ENCODE measurements around the gene CCDC33. TPM values are rescaled to one million over a fixed set of nuclear protein-coding genes. Genes with fewer than 3 reads are reported as not detected.

Gene CCDC33
- total and polyA plus RNA-seq, 2 experiments from 2014 or later: 2.6 to 2.8 TPM

GRCh38 chr15:74384566-74384880 lies 148.4 kb downstream of the CCDC33 start:
- Mint-ChIP-seq H3K36me3 (ENCODE audit: low read depth) (no peaks in the 10 kb centered on the region), H3K9me3 (no peaks in the 10 kb centered on the region), H3K27me3 (ENCODE audit: insufficient read depth, low read depth, poor library complexity) (peaks cover 9% of the 10 kb centered on the region), H3K4me3 (no peak overlapping the region), H3K27ac (no peak overlapping the region), H3K4me1 (peaks cover 21% of the 10 kb centered on the region)
- Histone ChIP-seq H3K9me2 (ENCODE audit: insufficient read depth) (no peaks in the 10 kb centered on the region), H3K27me3 (ENCODE audit: insufficient read depth) (no peaks in the 10 kb centered on the region), H3K4me3 (no peak overlapping the region), H3K27ac (ENCODE audit: low read depth) (no peak overlapping the region), H4K20me1 (replicated peaks; ENCODE audit: insufficient read depth) (no peaks in the 10 kb centered on the region), H3K4me1 (ENCODE audit: insufficient read depth) (no peaks in the 10 kb centered on the region; the same call in 1 of the 2 replicates), H2AFZ (no peak overlapping the region), H3K79me2 (replicated peaks; ENCODE audit: insufficient read depth) (no peaks in the 10 kb centered on the region), H3K4me2 (no peak overlapping the region), H3K36me3 (ENCODE audit: insufficient read depth) (no peaks in the 10 kb centered on the region), H3F3A (replicated peaks; ENCODE audit: low read depth) (no peaks in the 10 kb centered on the region)
- TF ChIP-seq STAT1 (IDR thresholded peaks at IDR 0.05; ENCODE audit: unreplicated experiment): no peak
- no peak for TF ChIP-seq ZNF331 (CRISPR knock-in tag; IDR thresholded peaks at IDR 0.05; ENCODE audit: low read depth)
- TF ChIP-seq, protein P1, sequence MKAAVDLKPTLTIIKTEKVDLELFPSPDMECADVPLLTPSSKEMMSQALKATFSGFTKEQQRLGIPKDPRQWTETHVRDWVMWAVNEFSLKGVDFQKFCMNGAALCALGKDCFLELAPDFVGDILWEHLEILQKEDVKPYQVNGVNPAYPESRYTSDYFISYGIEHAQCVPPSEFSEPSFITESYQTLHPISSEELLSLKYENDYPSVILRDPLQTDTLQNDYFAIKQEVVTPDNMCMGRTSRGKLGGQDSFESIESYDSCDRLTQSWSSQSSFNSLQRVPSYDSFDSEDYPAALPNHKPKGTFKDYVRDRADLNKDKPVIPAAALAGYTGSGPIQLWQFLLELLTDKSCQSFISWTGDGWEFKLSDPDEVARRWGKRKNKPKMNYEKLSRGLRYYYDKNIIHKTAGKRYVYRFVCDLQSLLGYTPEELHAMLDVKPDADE (IDR thresholded peaks at IDR 0.05): no peak
- TF ChIP-seq ZNF114 (CRISPR knock-in tag; IDR thresholded peaks at IDR 0.05): no peak
- TF ChIP-seq JUNB (IDR thresholded peaks at IDR 0.05; ENCODE audit: unreplicated experiment): no peak
- TF ChIP-seq, protein P2, sequence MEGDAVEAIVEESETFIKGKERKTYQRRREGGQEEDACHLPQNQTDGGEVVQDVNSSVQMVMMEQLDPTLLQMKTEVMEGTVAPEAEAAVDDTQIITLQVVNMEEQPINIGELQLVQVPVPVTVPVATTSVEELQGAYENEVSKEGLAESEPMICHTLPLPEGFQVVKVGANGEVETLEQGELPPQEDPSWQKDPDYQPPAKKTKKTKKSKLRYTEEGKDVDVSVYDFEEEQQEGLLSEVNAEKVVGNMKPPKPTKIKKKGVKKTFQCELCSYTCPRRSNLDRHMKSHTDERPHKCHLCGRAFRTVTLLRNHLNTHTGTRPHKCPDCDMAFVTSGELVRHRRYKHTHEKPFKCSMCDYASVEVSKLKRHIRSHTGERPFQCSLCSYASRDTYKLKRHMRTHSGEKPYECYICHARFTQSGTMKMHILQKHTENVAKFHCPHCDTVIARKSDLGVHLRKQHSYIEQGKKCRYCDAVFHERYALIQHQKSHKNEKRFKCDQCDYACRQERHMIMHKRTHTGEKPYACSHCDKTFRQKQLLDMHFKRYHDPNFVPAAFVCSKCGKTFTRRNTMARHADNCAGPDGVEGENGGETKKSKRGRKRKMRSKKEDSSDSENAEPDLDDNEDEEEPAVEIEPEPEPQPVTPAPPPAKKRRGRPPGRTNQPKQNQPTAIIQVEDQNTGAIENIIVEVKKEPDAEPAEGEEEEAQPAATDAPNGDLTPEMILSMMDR (conservative IDR thresholded peaks at IDR 0.05; ENCODE audit: low read depth in 2 of 2): no peak
- no peak for TF ChIP-seq REST (IDR thresholded peaks at IDR 0.05; ENCODE audit: unreplicated experiment)
- no peak for TF ChIP-seq EZH2phosphoT487 (IDR thresholded peaks at IDR 0.05; ENCODE audit: unreplicated experiment)
- TF ChIP-seq NANOG (IDR thresholded peaks at IDR 0.05; ENCODE audit: borderline replicate concordance): no peak
- TF ChIP-seq, protein P3, sequence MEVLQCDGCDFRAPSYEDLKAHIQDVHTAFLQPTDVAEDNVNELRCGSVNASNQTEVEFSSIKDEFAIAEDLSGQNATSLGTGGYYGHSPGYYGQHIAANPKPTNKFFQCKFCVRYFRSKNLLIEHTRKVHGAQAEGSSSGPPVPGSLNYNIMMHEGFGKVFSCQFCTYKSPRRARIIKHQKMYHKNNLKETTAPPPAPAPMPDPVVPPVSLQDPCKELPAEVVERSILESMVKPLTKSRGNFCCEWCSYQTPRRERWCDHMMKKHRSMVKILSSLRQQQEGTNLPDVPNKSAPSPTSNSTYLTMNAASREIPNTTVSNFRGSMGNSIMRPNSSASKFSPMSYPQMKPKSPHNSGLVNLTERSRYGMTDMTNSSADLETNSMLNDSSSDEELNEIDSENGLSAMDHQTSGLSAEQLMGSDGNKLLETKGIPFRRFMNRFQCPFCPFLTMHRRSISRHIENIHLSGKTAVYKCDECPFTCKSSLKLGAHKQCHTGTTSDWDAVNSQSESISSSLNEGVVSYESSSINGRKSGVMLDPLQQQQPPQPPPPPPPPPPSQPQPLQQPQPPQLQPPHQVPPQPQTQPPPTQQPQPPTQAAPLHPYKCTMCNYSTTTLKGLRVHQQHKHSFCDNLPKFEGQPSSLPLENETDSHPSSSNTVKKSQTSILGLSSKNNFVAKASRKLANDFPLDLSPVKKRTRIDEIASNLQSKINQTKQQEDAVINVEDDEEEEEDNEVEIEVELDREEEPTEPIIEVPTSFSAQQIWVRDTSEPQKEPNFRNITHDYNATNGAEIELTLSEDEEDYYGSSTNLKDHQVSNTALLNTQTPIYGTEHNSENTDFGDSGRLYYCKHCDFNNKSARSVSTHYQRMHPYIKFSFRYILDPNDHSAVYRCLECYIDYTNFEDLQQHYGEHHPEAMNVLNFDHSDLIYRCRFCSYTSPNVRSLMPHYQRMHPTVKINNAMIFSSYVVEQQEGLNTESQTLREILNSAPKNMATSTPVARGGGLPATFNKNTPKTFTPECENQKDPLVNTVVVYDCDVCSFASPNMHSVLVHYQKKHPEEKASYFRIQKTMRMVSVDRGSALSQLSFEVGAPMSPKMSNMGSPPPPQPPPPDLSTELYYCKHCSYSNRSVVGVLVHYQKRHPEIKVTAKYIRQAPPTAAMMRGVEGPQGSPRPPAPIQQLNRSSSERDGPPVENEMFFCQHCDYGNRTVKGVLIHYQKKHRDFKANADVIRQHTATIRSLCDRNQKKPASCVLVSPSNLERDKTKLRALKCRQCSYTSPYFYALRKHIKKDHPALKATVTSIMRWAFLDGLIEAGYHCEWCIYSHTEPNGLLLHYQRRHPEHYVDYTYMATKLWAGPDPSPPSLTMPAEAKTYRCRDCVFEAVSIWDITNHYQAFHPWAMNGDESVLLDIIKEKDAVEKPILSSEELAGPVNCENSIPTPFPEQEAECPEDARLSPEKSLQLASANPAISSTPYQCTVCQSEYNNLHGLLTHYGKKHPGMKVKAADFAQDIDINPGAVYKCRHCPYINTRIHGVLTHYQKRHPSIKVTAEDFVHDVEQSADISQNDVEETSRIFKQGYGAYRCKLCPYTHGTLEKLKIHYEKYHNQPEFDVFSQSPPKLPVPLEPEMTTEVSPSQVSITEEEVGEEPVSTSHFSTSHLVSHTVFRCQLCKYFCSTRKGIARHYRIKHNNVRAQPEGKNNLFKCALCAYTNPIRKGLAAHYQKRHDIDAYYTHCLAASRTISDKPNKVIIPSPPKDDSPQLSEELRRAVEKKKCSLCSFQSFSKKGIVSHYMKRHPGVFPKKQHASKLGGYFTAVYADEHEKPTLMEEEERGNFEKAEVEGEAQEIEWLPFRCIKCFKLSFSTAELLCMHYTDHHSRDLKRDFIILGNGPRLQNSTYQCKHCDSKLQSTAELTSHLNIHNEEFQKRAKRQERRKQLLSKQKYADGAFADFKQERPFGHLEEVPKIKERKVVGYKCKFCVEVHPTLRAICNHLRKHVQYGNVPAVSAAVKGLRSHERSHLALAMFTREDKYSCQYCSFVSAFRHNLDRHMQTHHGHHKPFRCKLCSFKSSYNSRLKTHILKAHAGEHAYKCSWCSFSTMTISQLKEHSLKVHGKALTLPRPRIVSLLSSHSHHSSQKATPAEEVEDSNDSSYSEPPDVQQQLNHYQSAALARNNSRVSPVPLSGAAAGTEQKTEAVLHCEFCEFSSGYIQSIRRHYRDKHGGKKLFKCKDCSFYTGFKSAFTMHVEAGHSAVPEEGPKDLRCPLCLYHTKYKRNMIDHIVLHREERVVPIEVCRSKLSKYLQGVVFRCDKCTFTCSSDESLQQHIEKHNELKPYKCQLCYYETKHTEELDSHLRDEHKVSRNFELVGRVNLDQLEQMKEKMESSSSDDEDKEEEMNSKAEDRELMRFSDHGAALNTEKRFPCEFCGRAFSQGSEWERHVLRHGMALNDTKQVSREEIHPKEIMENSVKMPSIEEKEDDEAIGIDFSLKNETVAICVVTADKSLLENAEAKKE (CRISPR knock-in tag; IDR thresholded peaks at IDR 0.05): no peak
- TF ChIP-seq POLR2AphosphoS5 (IDR thresholded peaks at IDR 0.05; ENCODE audit: low read depth): no peak
- no peak for TF ChIP-seq EZH2 (IDR thresholded peaks at IDR 0.05; ENCODE audit: low read depth, unreplicated experiment)
- no peak for TF ChIP-seq CREB1 (CRISPR knock-in tag; IDR thresholded peaks at IDR 0.05; ENCODE audit: low read depth)
- ATAC-seq (no peak), DNase-seq (ENCODE audit: low spot score) (no peak)

All from GM23338 (cell line).